H1 (cell line): Measurements from ENCODE around the gene ANAPC5. TPM values are rescaled to one million over a fixed set of nuclear protein-coding genes. Genes with fewer than 3 reads are reported as not detected.

Experiments used
- BCL11A ChIP-seq, 2 experiments: IDR thresholded peaks; one replicate each; pipeline ENCODE4 v1.6.1; 2011; ENCODE audit warnings: low read depth in 2 of 2, low read length in 2 of 2, mild to moderate bottlenecking in 2 of 2
- FOSL1 ChIP-seq: IDR thresholded peaks from 2 replicates; pipeline ENCODE4 v1.6.1; 2011; ENCODE audit warnings: mild to moderate bottlenecking, low read depth, low read length, moderate library complexity; ENCODE audit not compliant: insufficient read depth
- POU5F1 ChIP-seq: IDR thresholded peaks from 2 replicates; pipeline ENCODE4 v1.6.1; 2011; ENCODE audit warnings: low read depth, mild to moderate bottlenecking, low read length, moderate library complexity
- SAP30 ChIP-seq: fragments of 300-600 bp; sonication (generic); IDR thresholded peaks from 2 replicates; pipeline ENCODE4 v1.7.1; 2012; ENCODE audit warnings: low read length, moderate library complexity, mild to moderate bottlenecking, inconsistent platforms; ENCODE audit not compliant: insufficient read depth, insufficient replicate concordance
- SP2 ChIP-seq: IDR thresholded peaks from 2 replicates; pipeline ENCODE4 v1.6.1; 2012; ENCODE audit warnings: mild to moderate bottlenecking, low read length, inconsistent platforms
- TAF1 ChIP-seq: IDR thresholded peaks from 2 replicates; pipeline ENCODE4 v1.6.1; 2011; ENCODE audit warnings: mild to moderate bottlenecking, low read depth, low read length
- polyA plus RNA-seq, 7 experiments: library from polyadenylated mRNA; depleted of rRNA in 3 of 7; stranded (reverse) in 5 of 7; unstranded in 2 of 7; fragments of >200 nt in 5 of 7; fragments of 200-250 nt in 2 of 7; gene quantifications; 1 replicate in 5 of 7; 2 replicates in 1 of 7; 4 replicates in 1 of 7; pipeline versions ENCODE4 v1.2.1 to v1.2.3, GENCODE V29; 2011 to 2013; ENCODE audit warnings: missing spikeins in 2 of 7, mixed read lengths in 2 of 7
- total RNA-seq: library from RNA; stranded (reverse); fragmentation: NEBNext Ultra II Directional; extraction: Animal tissue kit (Norgen Biotek cat#: 25700); gene quantifications from 2 replicates; pipeline ENCODE4 v1.2.1, GENCODE V29; 2021
- TF ChIP-seq, protein P1 (sequence below): fragments of 300-600 bp; sonication (generic); IDR thresholded peaks from 2 replicates; pipeline ENCODE4 v1.7.1; 2012; ENCODE audit warnings: low read length, moderate library complexity, mild to moderate bottlenecking, inconsistent platforms; ENCODE audit not compliant: insufficient replicate concordance
- TF ChIP-seq, protein P2 (sequence below): IDR thresholded peaks from 2 replicates; pipeline ENCODE4 v1.6.1; 2011; ENCODE audit warnings: low read depth, mild to moderate bottlenecking, low read length; ENCODE audit not compliant: insufficient read depth
- TF ChIP-seq, protein P3 (sequence below): IDR thresholded peaks from 2 replicates; pipeline ENCODE4 v1.6.1; 2012; ENCODE audit warnings: low read length, inconsistent platforms

The ANAPC5 gene
- total and polyA plus RNA-seq, 2 of the 8 experiments (the other 6 are each of a cell fraction or from before 2014, with no cell fraction given), result 103 to 127 TPM

DNA sequence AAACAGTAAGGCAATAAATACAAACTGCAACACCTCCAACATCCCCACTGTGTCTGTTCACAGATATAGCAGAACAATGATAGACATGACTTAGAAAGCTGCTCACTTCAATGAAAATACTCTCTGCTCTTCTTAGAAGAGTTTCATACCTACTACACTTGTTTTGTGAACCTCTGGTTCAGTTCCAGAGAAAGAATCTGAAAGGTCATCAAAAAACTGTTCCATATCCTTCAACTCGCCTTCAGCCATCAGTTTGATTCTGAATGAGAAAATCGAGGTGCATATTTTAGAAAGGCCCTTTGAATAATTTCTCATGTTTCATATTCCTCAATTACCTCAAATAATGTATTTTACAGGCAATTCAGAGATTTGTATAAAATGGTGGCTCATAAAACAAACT, 5.5 kb downstream of the ANAPC5 start (continued):
- TF ChIP-seq, protein P1, sequence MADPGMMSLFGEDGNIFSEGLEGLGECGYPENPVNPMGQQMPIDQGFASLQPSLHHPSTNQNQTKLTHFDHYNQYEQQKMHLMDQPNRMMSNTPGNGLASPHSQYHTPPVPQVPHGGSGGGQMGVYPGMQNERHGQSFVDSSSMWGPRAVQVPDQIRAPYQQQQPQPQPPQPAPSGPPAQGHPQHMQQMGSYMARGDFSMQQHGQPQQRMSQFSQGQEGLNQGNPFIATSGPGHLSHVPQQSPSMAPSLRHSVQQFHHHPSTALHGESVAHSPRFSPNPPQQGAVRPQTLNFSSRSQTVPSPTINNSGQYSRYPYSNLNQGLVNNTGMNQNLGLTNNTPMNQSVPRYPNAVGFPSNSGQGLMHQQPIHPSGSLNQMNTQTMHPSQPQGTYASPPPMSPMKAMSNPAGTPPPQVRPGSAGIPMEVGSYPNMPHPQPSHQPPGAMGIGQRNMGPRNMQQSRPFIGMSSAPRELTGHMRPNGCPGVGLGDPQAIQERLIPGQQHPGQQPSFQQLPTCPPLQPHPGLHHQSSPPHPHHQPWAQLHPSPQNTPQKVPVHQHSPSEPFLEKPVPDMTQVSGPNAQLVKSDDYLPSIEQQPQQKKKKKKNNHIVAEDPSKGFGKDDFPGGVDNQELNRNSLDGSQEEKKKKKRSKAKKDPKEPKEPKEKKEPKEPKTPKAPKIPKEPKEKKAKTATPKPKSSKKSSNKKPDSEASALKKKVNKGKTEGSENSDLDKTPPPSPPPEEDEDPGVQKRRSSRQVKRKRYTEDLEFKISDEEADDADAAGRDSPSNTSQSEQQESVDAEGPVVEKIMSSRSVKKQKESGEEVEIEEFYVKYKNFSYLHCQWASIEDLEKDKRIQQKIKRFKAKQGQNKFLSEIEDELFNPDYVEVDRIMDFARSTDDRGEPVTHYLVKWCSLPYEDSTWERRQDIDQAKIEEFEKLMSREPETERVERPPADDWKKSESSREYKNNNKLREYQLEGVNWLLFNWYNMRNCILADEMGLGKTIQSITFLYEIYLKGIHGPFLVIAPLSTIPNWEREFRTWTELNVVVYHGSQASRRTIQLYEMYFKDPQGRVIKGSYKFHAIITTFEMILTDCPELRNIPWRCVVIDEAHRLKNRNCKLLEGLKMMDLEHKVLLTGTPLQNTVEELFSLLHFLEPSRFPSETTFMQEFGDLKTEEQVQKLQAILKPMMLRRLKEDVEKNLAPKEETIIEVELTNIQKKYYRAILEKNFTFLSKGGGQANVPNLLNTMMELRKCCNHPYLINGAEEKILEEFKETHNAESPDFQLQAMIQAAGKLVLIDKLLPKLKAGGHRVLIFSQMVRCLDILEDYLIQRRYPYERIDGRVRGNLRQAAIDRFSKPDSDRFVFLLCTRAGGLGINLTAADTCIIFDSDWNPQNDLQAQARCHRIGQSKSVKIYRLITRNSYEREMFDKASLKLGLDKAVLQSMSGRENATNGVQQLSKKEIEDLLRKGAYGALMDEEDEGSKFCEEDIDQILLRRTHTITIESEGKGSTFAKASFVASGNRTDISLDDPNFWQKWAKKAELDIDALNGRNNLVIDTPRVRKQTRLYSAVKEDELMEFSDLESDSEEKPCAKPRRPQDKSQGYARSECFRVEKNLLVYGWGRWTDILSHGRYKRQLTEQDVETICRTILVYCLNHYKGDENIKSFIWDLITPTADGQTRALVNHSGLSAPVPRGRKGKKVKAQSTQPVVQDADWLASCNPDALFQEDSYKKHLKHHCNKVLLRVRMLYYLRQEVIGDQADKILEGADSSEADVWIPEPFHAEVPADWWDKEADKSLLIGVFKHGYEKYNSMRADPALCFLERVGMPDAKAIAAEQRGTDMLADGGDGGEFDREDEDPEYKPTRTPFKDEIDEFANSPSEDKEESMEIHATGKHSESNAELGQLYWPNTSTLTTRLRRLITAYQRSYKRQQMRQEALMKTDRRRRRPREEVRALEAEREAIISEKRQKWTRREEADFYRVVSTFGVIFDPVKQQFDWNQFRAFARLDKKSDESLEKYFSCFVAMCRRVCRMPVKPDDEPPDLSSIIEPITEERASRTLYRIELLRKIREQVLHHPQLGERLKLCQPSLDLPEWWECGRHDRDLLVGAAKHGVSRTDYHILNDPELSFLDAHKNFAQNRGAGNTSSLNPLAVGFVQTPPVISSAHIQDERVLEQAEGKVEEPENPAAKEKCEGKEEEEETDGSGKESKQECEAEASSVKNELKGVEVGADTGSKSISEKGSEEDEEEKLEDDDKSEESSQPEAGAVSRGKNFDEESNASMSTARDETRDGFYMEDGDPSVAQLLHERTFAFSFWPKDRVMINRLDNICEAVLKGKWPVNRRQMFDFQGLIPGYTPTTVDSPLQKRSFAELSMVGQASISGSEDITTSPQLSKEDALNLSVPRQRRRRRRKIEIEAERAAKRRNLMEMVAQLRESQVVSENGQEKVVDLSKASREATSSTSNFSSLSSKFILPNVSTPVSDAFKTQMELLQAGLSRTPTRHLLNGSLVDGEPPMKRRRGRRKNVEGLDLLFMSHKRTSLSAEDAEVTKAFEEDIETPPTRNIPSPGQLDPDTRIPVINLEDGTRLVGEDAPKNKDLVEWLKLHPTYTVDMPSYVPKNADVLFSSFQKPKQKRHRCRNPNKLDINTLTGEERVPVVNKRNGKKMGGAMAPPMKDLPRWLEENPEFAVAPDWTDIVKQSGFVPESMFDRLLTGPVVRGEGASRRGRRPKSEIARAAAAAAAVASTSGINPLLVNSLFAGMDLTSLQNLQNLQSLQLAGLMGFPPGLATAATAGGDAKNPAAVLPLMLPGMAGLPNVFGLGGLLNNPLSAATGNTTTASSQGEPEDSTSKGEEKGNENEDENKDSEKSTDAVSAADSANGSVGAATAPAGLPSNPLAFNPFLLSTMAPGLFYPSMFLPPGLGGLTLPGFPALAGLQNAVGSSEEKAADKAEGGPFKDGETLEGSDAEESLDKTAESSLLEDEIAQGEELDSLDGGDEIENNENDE, result no peak
- TF ChIP-seq SAP30 (no peak), FOSL1 (no peak), POU5F1 (no peak), TAF1 (no peak), BCL11A (IDR thresholded peaks at IDR 0.05; ENCODE audit: low read depth in 2 of 2, low read length in 2 of 2) (no peak), SP2 (no peak)
- TF ChIP-seq, protein P2, sequence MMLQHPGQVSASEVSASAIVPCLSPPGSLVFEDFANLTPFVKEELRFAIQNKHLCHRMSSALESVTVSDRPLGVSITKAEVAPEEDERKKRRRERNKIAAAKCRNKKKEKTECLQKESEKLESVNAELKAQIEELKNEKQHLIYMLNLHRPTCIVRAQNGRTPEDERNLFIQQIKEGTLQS, result no peak
- TF ChIP-seq, protein P3, sequence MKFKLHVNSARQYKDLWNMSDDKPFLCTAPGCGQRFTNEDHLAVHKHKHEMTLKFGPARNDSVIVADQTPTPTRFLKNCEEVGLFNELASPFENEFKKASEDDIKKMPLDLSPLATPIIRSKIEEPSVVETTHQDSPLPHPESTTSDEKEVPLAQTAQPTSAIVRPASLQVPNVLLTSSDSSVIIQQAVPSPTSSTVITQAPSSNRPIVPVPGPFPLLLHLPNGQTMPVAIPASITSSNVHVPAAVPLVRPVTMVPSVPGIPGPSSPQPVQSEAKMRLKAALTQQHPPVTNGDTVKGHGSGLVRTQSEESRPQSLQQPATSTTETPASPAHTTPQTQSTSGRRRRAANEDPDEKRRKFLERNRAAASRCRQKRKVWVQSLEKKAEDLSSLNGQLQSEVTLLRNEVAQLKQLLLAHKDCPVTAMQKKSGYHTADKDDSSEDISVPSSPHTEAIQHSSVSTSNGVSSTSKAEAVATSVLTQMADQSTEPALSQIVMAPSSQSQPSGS, result no peak
